ENCODE data around the gene RALGPS2.

Gene RALGPS2

DNA sequence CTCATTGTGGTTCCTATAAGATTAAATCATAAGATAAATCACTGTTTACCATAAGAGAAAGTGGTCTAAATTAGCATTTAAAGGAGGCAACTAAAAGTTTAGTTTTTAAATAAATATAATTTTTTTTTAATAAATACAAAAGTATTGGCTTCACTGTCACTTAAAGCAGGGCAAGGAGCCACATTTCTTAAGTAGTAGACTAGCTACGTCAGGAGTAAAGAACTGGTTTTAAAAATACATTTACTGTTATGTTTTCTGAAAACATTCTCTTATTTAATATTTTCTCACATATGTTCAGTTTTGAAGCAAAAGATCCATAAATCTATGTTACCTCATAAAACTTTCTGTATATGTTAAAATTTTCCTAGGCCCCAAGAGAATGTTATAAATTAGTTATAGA, 143.7 kb downstream of the RALGPS2 start:
- DNase-seq, result no peak
- Histone ChIP-seq H3K27ac (no peak overlapping the region), H3K9me3 (ENCODE audit: severe bottlenecking) (no peaks in the 10 kb centered on the region), H3K4me3 (ENCODE audit: low read depth, low read length) (no peak overlapping the region), H3K36me3 (no peaks in the 10 kb centered on the region), H3K27me3 (ENCODE audit: insufficient read depth, low read depth, severe bottlenecking) (no peaks in the 10 kb centered on the region)
- TF ChIP-seq, protein P1, sequence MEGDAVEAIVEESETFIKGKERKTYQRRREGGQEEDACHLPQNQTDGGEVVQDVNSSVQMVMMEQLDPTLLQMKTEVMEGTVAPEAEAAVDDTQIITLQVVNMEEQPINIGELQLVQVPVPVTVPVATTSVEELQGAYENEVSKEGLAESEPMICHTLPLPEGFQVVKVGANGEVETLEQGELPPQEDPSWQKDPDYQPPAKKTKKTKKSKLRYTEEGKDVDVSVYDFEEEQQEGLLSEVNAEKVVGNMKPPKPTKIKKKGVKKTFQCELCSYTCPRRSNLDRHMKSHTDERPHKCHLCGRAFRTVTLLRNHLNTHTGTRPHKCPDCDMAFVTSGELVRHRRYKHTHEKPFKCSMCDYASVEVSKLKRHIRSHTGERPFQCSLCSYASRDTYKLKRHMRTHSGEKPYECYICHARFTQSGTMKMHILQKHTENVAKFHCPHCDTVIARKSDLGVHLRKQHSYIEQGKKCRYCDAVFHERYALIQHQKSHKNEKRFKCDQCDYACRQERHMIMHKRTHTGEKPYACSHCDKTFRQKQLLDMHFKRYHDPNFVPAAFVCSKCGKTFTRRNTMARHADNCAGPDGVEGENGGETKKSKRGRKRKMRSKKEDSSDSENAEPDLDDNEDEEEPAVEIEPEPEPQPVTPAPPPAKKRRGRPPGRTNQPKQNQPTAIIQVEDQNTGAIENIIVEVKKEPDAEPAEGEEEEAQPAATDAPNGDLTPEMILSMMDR (IDR thresholded peaks at IDR 0.05; ENCODE audit: low read depth, low read length), result no peak

DNA sequence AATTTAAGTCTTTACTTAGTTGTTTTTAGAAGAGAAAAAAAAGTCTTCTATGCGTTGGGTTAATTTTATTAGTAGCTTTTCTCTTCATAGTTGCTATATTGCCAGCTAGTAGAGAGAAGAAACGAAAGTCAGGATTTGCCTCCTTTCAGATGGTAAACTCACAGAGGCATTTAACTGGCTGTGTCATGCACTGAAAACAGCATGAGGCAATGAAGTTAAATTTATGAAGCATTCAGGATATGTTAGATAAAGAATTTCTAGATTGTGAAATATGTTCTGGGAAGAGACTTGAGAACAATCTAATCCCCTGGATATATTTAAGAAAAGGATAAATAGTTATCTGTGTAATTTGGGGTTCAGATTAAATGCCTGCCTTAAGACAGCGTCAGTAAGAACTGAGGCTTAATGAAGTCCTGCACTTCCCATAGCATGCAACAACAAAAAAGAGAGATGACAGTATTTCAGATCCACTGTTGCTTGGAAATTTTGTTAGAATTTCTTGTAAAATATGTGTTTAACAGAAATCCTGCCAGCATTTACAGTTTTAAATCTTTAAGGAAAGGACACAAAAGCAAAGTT, 144.2 kb downstream of the RALGPS2 start:
- Histone ChIP-seq H3K27ac (no peak overlapping the region), H3K4me3 (ENCODE audit: low read depth, low read length) (no peak overlapping the region), H3K27me3 (ENCODE audit: insufficient read depth, low read depth, severe bottlenecking) (no peaks in the 10 kb centered on the region), H3K36me3 (no peaks in the 10 kb centered on the region), H3K9me3 (ENCODE audit: severe bottlenecking) (no peaks in the 10 kb centered on the region)
- TF ChIP-seq, protein P1 (IDR thresholded peaks at IDR 0.05; ENCODE audit: low read depth, low read length), result no peak
- no peak for DNase-seq

DNA sequence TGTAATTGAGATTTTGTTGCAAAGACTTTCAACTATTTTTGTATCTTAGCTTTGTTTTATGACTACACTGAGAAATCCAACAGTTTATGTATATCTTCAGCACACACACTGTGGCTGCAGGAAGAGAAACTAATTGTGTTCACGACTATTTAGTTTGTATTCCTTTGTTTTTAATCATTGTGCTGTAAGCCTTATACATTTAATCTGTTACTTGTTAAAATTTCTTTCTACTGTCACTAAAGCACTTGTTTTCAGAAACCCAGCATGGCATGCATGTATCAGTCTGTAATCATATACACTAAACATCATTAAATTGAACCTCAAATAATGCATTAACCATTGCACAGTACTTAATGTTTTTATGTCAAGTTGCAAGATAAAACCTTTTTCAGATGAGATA, 145.2 kb downstream of the RALGPS2 start:
- DNase-seq, result no peak
- no peak overlapping the region for H3K27ac ChIP-seq
- TF ChIP-seq, protein P1 (IDR thresholded peaks at IDR 0.05; ENCODE audit: low read depth, low read length), result no peak
- H3K36me3 ChIP-seq, result no peaks in the 10 kb centered on the region
- no peaks in the 10 kb centered on the region for H3K9me3 ChIP-seq (ENCODE audit: severe bottlenecking)
- H3K27me3 ChIP-seq (ENCODE audit: insufficient read depth, low read depth, severe bottlenecking), result no peaks in the 10 kb centered on the region
- H3K4me3 ChIP-seq (ENCODE audit: low read depth, low read length), result no peak overlapping the region

DNA sequence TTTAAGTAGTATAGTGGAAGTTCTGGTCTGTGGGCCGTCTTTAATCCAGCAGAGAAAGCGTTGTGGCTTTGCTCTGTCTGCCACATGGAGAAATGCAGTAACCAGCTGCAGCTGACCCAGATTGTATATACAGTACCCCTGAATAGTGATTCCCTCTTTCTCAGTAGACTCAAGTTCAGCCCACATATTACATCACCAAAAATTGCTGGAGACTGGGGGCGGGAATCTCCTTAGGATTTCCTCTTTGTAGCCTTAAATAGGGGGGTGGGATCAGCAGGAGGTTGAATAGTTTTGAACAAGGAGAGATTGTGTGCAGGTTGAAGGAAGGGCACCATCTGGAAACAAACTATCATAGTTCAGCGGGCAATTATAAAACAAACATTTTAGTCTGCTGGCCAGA, 145.9 kb downstream of the RALGPS2 start, which contains the start of gene ANGPTL1:
ANGPTL1 (minus strand) TSS at position 134 of the 400 bp plus-strand sequence. CDS start 5,301 bp downstream, outside the sequence.
- peak; percentile 13 for DNase-seq
- TF ChIP-seq, protein P1 (IDR thresholded peaks at IDR 0.05; ENCODE audit: low read depth, low read length), result no peak
- no peaks in the 10 kb centered on the region for H3K9me3 ChIP-seq (ENCODE audit: severe bottlenecking)
- no peak within 1 kb of the TSS for H3K4me3 ChIP-seq (ENCODE audit: low read depth, low read length)
- no peaks in the 10 kb centered on the region for H3K36me3 ChIP-seq
- no peak within 1 kb of the TSS for H3K27ac ChIP-seq
- no peaks in the 10 kb centered on the region for H3K27me3 ChIP-seq (ENCODE audit: insufficient read depth, low read depth, severe bottlenecking)

DNA sequence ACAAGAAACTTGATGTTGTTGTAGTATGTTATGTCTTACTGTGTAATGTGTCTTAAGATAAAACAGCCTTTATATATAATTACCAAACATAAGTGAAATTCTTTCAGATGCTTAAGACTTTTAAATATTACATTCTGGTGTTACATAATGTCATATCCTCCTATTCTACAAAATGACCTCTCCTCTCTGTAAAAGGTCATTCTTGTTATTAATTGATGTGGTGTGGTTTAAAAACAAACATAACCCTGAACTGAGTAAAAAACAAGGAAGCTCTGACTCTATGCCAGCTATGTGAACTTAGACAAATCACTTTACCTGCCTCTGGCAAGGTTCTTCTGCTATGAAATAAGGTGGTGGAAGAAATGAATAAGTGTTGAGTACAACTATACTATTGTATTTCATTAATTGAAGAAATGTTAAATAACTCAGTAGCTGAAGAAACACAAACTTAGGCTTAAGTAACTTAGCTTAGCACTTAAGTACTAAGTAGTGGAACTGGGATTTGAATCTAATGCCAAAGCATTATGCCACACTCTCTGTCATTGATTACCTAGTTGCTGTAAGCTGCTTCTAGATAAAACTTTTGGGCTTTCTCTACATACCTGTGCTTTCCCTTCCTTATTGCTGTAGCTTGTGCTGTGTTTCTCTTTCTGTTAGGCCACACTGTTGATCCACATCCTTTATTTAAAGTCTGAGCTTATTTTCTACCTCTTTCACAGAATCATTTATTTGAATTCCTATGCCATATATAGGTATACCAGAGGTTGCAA, 146.7 kb downstream of the RALGPS2 start:
- TF ChIP-seq, protein P1 (IDR thresholded peaks at IDR 0.05; ENCODE audit: low read depth, low read length), result no peak
- no peaks in the 10 kb centered on the region for H3K27me3 ChIP-seq (ENCODE audit: insufficient read depth, low read depth, severe bottlenecking)
- H3K36me3 ChIP-seq, result no peaks in the 10 kb centered on the region
- no peak overlapping the region for H3K27ac ChIP-seq
- no peaks in the 10 kb centered on the region for H3K9me3 ChIP-seq (ENCODE audit: severe bottlenecking)
- no peak overlapping the region for H3K4me3 ChIP-seq (ENCODE audit: low read depth, low read length)
- DNase-seq, result no peak

Data from WERI-Rb-1 (cell line).